Ectodermal cell (in vitro differentiated cells): ENCODE measurements around the gene DNAAF8.

Experiments used
- H3K27ac ChIP-seq: 2 replicates; pipeline ENCODE4 v1.7.0; 2013; ENCODE audit warnings: mild to moderate bottlenecking, low read depth, low read length; ENCODE audit not compliant: insufficient read depth, poor library complexity, severe bottlenecking
- H3K27me3 ChIP-seq: 2 replicates; pipeline ENCODE4 v1.7.0; 2013; ENCODE audit warnings: mild to moderate bottlenecking, low read length; ENCODE audit not compliant: insufficient read depth, control insufficient read depth, poor library complexity, severe bottlenecking
- H3K36me3 ChIP-seq: one replicate; pipeline ENCODE4 v1.7.0; 2013; ENCODE audit warnings: low read length; ENCODE audit not compliant: control insufficient read depth, insufficient read depth
- H3K4me1 ChIP-seq: one replicate; pipeline ENCODE4 v1.7.0; 2013; ENCODE audit warnings: low read length; ENCODE audit not compliant: control insufficient read depth, insufficient read depth
- H3K4me3 ChIP-seq: 2 replicates; pipeline ENCODE4 v1.7.0; 2013; ENCODE audit warnings: low read depth, low read length, control low read depth; ENCODE audit not compliant: insufficient read depth
- H3K9me3 ChIP-seq: 2 replicates; pipeline ENCODE4 v1.7.0; 2013; ENCODE audit warnings: mild to moderate bottlenecking, low read length, moderate library complexity; ENCODE audit not compliant: control insufficient read depth
- WGBS, 2 experiments: methylation state at CpG; one replicate each; pipeline ENCODE4 v1.1.7; 2013; ENCODE audit warnings: missing lambda C conversion rate in 2 of 2; 5-methylcytosine and 5-hydroxymethylcytosine counted together

DNAAF8 gene

DNA sequence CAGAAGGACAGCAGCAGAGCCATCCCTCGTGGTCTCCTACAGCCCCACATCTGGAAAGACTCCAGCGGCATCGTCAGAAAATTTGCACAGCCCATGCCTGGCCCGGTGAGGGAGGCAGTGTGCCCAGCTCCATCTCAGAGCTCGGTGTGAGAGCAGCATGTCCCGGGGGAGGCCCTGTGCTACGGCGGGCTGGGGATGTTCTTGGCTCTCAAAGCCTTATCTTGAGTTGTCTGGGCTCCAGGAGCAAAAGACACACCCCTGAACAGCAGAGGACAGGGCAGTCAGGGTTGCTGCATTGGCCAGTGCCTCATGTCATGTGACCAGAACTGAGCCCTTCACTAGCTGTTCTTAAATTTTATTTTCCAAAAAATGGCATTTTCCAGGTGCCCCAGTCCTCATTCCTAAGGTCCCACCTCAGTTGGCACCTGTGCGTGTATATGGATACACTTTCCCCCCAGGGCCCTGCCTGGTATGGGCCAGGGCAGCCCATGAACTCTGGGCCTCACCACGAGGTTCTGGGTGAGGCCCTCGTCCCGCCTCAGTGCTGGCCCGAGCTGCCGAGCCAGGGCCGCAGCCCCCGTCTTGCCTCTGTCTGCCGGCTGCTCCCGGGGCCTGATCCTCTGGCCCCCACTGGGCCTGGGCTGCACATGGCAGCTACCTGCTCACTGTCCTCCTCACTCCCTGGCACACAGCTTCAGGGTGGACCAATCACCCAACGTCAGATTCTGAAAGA, 38.0 kb upstream of the DNAAF8 start:
- Histone ChIP-seq H3K9me3 (no peaks in the 10 kb centered on the region), H3K27me3 (no peaks in the 10 kb centered on the region), H3K4me1 (peaks cover 9% of the 10 kb centered on the region), H3K4me3 (no peak overlapping the region), H3K27ac (no peak overlapping the region), H3K36me3 (peaks cover 22% of the 10 kb centered on the region)
- 94 to 95% methylated on average over 19 of the region's 19 CpGs for WGBS, 2 experiments

DNA sequence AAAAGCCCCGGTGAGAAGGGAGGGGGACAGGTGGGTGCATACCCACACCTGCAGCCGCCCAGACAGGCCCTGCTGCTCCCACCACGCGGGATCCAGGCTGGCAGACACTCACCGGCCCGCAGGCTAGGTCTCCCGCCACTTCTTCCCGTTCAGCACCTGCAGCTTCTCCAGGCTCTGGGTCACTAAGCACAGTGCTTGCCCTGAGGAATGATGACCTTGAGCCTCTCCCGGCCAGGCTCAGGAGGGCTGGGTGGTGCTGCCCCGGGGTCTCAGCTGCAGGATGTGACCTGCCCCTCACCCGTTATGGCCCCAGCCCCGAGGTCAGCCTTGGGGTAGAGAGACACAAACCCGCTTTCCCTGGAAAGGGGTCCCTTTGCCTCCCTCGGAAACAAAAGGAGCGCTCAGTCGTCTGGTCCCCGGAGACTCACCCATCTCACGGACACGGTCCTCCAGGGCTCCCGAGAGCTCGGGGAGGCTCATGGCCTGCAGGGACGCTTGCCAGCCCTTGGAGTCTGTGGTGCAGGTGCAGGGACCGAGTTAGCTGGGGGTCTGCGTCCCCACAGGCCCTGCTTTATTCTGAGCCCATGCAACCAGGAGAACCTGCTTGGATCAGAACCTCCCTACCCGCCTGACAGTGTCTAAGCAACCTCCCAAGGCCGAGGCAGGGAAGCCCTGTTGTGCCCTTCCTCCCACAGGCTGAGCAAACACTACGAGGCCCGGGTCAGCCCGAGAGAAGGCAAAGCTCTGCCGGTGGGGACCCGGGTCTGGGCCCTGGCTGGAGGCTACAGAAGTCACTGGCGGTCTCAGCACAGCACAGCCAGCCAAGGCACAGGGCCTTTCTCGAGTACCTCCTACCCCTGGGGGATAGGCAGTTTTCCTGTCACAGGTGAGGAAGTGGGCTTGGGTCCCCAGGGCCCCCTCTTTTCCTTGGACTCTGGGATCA, 37.2 kb upstream of the DNAAF8 start:
- Histone ChIP-seq H3K4me1 (peaks cover 7% of the 10 kb centered on the region), H3K27me3 (no peaks in the 10 kb centered on the region), H3K9me3 (no peaks in the 10 kb centered on the region), H3K4me3 (no peak overlapping the region), H3K27ac (no peak overlapping the region), H3K36me3 (peaks cover 26% of the 10 kb centered on the region)
- 93 to 95% methylated on average over 33 of the region's 33 CpGs for WGBS, 2 experiments

DNA sequence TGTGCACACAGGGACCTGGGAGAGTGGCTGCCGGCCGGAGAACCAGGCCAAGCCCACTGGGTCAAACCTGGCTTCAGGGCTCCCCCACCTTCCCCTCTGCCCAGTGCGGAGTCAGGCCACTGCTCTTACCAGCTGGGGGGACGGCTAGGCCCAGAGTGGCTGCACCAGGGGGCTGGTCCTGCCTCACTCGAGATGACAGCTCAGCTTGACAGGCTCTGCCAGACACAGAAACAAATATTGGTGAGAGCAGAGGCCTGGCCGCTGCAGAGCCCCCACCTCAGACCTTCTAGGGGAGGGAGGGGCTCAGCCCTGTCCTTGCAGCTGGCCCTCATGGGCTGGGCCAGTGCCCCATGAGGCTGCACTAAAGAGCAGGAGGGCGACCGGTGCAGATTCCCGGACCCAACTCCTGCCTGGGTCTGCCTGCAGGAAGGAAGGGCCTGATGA, 36.5 kb upstream of the DNAAF8 start:
- H3K4me3 ChIP-seq, result no peak overlapping the region
- H3K9me3 ChIP-seq, result no peaks in the 10 kb centered on the region
- no peaks in the 10 kb centered on the region for H3K27me3 ChIP-seq
- 93 to 96% methylated on average over 9 of the region's 9 CpGs for WGBS, 2 experiments
- peaks cover 26% of the 10 kb centered on the region for H3K36me3 ChIP-seq
- H3K27ac ChIP-seq, result no peak overlapping the region
- H3K4me1 ChIP-seq, result peaks cover 2% of the 10 kb centered on the region

DNA sequence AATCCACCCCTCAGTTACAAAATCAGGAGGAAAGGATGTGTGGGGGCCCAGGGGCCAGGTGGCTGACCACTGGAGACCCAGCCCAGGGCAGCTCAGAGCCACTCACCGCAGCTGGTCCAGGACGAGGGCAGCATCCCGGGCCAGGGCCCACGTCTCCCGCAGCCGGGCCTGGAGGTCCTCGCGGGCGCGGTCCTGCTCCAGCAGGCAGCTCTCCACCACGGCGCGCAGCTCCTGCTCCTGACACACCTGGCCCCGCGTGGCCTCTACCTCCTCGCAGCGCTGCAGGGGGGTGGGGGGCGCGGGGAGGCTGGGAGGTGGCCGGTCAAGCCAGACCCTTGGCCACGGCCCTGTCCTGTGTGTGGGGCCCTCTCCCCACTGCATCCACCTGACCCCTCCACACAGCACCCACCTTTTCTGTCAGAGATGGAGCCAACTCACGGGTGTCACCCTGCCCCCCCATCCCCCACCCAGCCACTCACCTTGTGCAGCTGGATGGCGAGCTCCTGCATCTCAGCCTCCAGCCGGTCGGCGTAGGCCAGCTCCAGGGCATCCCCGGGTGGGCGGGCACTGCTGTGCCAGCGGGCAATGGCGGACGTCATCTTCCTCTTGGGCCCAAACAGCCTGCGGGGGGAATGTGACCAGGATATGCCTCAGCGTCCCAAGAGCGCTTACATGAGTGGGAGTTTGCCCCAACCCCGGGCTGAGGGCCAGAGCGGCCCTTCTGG, 35.9 kb upstream of the DNAAF8 start:
- no peak overlapping the region for H3K27ac ChIP-seq
- H3K4me1 ChIP-seq, result peaks cover 2% of the 10 kb centered on the region
- H3K27me3 ChIP-seq, result no peaks in the 10 kb centered on the region
- 96% methylated on average over 36 of the region's 36 CpGs for WGBS, 2 experiments
- no peak overlapping the region for H3K4me3 ChIP-seq
- H3K36me3 ChIP-seq, result peaks cover 26% of the 10 kb centered on the region
- H3K9me3 ChIP-seq, result no peaks in the 10 kb centered on the region

DNA sequence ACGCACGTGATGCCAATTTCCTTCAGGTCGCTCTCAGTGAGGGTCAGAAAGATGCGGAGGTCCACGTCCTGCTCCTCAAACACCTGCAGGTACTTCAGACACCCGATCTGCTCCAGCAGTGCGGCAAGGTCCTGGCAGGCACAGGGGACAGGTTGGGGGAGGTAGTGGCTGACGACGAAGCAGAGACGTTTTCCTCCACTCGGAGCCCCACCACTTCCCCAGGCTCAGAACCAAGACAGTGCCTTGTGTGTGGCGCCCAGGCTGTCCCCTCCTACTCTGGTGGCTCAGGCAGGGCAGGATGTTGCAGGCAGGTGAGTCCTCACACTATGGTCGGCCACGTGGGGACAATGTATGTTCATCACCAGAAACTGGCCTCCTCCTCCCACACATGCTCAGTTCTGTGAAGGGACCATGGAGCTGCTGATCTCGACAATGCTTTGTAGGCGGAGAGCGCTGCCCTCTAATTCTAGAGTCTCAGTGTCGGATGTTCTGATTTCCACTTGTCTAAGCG, 35.2 kb upstream of the DNAAF8 start:
- no peak overlapping the region for H3K27ac ChIP-seq
- 94% methylated on average over 19 of the region's 19 CpGs for WGBS, 2 experiments
- peaks cover 26% of the 10 kb centered on the region for H3K36me3 ChIP-seq
- no peaks in the 10 kb centered on the region for H3K9me3 ChIP-seq
- H3K4me3 ChIP-seq, result no peak overlapping the region
- peaks cover 2% of the 10 kb centered on the region for H3K4me1 ChIP-seq
- no peaks in the 10 kb centered on the region for H3K27me3 ChIP-seq

DNA sequence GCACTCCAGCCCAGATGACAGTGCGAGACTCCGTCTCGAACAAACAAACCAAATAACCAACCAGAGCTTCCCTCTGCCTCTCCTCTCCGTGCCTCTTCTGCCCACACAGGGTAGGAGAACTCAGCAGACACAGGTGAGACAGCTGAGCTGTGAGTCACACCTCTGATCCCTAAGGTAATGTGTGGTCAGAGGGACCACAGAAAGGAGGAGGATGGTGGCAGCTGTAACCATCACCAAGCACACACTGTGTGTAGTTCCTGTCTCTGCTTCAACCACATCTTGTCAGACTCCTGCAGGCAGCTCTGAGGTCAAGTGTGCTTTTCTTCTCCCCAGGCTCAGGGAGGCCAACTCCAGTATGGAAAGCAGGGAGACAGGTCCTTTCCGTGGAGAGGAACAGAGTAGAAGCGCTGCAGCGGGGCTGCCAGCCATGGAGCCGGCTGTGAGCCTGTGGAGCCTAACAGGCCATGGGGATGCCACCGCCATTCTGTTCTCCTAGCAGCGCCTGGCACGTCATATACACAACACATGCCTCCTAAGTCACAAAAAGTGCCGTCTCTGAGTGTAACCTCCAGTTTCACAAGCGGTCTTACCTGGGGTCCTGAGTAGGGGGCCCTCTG, 33.8 kb upstream of the DNAAF8 start:
- peaks cover 30% of the 10 kb centered on the region for H3K36me3 ChIP-seq
- no peak overlapping the region for H3K4me3 ChIP-seq
- 95 to 97% methylated on average over 13 of the region's 13 CpGs for WGBS, 2 experiments
- H3K27me3 ChIP-seq, result no peaks in the 10 kb centered on the region
- no peaks in the 10 kb centered on the region for H3K4me1 ChIP-seq
- H3K27ac ChIP-seq, result no peak overlapping the region
- H3K9me3 ChIP-seq, result no peaks in the 10 kb centered on the region

DNA sequence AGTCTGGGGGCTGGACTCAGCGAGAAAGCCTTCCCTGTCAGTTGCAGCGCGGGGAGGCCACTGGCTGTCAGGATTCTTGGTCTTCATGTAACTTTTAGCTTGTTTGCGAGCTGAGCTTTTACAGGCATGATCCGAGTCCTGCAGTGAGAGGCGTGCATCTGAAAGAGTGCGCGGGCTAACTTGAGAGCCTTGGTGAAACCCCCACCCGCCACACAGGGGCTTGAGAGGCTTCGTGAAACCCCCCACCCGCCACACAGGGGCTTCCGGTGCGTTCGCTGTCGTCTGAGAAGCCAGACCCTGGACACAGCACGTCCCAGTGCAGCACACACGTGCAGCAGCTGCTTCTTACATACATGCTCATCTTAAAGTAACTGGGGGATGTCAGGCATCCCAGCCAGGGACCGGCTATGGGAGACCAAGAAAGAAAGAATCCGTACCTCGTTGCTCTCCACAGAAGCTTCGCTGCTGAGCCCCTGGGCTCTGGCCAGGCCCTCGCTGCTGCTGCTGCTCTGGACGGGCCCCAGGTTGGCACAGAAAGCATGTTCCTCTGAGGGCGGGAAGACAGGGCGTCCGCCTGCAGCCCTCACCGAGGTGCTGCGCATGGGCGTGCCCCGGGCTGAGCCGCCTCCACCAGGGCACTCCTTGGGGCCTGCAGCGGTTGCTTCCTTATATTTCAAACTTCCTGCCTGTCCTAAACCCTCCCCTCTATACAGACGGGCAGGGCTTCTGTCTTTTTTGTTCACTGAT, 33.2 kb upstream of the DNAAF8 start:
- Histone ChIP-seq H3K27me3 (no peaks in the 10 kb centered on the region), H3K36me3 (peaks cover 30% of the 10 kb centered on the region), H3K9me3 (no peaks in the 10 kb centered on the region), H3K27ac (no peak overlapping the region), H3K4me3 (no peak overlapping the region), H3K4me1 (no peaks in the 10 kb centered on the region)
- 93 to 94% methylated on average over 33 of the region's 33 CpGs for WGBS, 2 experiments

DNA sequence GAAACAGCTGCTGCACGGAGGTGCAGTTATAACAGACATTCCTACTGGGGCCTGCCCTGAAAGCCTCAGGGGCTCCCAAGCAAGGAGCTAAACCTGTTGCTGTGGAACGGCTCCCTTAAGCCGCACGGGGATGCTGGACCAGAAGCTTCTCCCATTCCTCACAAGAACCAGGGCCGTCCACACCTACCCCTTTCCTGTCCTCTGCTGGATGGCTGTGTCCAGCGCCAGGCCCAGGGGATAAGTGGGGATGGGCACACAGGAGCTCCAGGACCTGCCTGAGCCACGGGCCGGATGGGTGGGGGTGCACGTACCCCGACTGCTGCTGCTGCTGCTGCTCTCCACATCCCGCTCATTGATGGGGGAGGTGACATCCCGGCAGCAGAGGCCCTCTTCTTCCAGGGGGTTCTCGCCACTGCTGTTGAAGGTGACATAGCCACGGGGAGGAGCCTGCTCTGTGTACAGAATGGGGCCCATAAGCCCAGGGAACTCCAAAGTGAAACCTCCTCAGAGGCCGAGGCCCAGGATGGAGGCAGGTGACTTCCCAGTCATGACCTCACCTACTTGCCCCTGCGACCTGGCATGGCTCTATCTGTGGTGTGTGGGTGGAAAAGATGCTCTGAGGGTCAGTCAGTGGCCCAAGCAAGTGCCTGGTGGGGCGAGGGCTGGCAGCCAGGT, 32.4 kb upstream of the DNAAF8 start:
- no peaks in the 10 kb centered on the region for H3K4me1 ChIP-seq

DNA sequence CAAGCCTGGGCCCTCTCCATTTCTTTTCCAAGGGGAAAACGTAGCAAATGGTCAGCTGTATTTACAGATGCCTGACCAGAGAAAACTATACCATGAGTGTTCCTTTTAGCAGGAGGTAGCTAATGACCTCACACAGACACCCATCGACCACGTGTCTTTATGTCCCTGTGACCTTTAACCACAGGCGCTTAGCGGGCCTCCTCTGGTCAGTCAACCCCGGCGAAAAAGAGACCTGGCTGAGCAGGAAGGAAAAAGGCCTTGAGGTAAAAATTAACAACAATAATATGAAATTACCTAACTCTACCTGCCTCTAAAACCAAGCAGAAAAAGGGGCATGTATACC, 31.9 kb upstream of the DNAAF8 start:
- H3K36me3 ChIP-seq, result peaks cover 24% of the 10 kb centered on the region
- no peaks in the 10 kb centered on the region for H3K9me3 ChIP-seq
- WGBS, 2 experiments, result 94 to 97% methylated on average over 7 of the region's 7 CpGs
- H3K4me3 ChIP-seq, result no peak overlapping the region
- no peaks in the 10 kb centered on the region for H3K4me1 ChIP-seq
- H3K27me3 ChIP-seq, result no peaks in the 10 kb centered on the region
- H3K27ac ChIP-seq, result no peak overlapping the region

More for the DNA sequence above, 32.4 kb upstream of the DNAAF8 start:
- Histone ChIP-seq H3K4me3 (no peak overlapping the region), H3K36me3 (peaks cover 28% of the 10 kb centered on the region), H3K27ac (no peak overlapping the region), H3K27me3 (no peaks in the 10 kb centered on the region), H3K9me3 (no peaks in the 10 kb centered on the region)
- WGBS, 2 experiments, result 93 to 95% methylated on average over 17 of the region's 17 CpGs
